ENCODE results near the gene COL18A1. TPM values are rescaled to one million over a fixed set of nuclear protein-coding genes. Genes with fewer than 3 reads are reported as not detected.

The COL18A1 gene
- total RNA-seq, 1 experiment from 2014 or later, result 3.4 TPM

DNA sequence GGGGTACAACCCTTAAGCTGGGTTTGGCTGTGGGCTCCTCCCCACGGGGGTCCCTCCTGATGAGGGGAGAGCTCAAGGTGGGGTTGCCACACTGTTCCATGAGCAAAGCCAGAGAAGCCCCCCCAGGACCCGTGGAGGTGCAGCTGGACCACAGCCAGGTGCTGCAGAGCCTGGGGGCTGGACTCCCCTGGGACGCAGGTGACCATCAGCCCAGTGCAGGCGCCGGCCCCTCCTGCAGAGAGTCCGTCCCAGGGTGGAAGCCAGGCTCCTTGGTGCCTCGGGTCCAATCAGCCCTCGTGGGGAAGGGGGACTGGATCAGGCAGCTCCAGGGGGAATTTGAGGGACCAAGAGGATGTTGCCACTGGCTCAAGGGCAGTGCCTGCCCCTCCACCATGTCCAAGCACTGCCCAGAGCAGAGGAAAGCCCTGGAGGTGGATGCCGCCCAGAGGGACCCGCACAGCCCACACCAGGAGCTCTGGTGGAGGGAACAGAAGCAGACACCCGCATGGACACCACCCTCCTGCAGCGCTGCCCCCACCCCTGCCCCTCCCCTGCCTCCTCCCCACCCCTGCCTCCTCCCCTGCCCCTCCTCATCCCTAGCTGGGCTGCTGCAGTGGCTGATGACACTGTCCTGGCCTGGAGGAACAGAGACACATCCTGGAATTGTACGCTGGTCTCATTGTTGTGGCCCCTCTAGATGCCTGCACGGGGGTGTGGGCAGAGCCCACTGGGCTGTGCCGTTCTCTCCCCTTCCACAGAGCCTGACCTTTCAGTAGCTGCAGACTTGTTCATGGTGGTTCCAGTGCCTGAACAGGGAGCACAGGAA, 30.8 kb upstream of the COL18A1 start:
- BruUV-seq (replicated peaks), result no TSS peak
- ChIA-PET CTCF (interaction anchor here (0.9 kb wide), 1 partner anchor 11 kb away, joined by 3 read pairs; no protein-coding TSS in a partner anchor), POLR2A (interaction anchor here (1.0 kb wide), 1 partner anchor 11 kb away, joined by 3 read pairs; no protein-coding TSS in a partner anchor)
- Mint-ChIP-seq H3K27me3 (ENCODE audit: insufficient read depth, unreplicated experiment) (no peaks in the 10 kb centered on the region), H3K9me3 (ENCODE audit: unreplicated experiment) (no peaks in the 10 kb centered on the region), H3K4me3 (ENCODE audit: unreplicated experiment) (no peak overlapping the region), H3K36me3 (ENCODE audit: insufficient read depth, unreplicated experiment) (peaks cover 8% of the 10 kb centered on the region), H3K4me1 (ENCODE audit: insufficient read depth, unreplicated experiment) (peaks cover 6% of the 10 kb centered on the region), H3K27ac (ENCODE audit: low read depth, unreplicated experiment) (no peak overlapping the region)
- TF ChIP-seq, protein P1, sequence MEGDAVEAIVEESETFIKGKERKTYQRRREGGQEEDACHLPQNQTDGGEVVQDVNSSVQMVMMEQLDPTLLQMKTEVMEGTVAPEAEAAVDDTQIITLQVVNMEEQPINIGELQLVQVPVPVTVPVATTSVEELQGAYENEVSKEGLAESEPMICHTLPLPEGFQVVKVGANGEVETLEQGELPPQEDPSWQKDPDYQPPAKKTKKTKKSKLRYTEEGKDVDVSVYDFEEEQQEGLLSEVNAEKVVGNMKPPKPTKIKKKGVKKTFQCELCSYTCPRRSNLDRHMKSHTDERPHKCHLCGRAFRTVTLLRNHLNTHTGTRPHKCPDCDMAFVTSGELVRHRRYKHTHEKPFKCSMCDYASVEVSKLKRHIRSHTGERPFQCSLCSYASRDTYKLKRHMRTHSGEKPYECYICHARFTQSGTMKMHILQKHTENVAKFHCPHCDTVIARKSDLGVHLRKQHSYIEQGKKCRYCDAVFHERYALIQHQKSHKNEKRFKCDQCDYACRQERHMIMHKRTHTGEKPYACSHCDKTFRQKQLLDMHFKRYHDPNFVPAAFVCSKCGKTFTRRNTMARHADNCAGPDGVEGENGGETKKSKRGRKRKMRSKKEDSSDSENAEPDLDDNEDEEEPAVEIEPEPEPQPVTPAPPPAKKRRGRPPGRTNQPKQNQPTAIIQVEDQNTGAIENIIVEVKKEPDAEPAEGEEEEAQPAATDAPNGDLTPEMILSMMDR (IDR thresholded peaks at IDR 0.05; ENCODE audit: unreplicated experiment), result no peak
- DNase-seq (ENCODE audit: unreplicated experiment), result no peak
- intact Hi-C loops (cut with micrococcal nuclease), result loop anchor here (1.0 kb wide), 1 partner anchor 10 kb away; no protein-coding TSS in a partner anchor

DNA sequence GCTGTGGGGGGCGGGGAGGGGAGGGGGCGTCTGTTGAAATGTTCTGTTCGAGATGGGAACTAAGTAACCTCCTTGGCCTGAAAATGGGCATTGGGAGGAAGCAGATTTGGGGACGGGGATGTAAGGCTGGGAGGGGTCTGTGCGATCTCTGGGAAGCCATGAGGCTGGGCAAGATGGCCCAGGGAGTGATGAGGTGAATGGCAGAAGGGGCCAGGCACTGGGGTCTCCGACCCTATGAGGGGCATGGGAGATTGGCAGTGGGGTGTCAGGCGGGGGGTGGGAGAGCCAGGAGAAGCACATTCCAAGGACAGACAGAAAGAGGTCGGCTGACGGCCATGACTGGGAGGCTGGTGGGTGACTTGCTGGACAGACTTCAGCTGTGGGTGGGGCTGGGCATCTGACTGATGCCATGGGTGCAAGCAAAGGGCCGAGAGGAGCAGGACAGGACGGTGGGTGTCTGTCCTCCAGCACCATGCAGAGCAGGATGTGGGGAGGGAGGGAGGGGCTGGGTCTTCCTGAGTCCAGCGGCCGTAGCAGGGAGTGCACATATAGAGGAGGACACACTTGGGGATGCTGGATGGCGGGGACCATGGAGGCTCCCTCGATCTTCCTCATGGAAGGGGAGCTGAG, 30.0 kb upstream of the COL18A1 start:
- peaks cover under 1% of the 10 kb centered on the region for H3K27me3 Mint-ChIP-seq (ENCODE audit: insufficient read depth, unreplicated experiment)
- POLR2A ChIA-PET, result interaction anchor here (1.0 kb wide), 1 partner anchor 12 kb away, joined by 3 read pairs; no protein-coding TSS in a partner anchor
- BruUV-seq (replicated peaks), result no TSS peak
- DNase-seq (ENCODE audit: unreplicated experiment), result no peak
- peaks cover 8% of the 10 kb centered on the region for H3K36me3 Mint-ChIP-seq (ENCODE audit: insufficient read depth, unreplicated experiment)
- H3K9me3 Mint-ChIP-seq (ENCODE audit: unreplicated experiment), result no peaks in the 10 kb centered on the region
- no peak overlapping the region for H3K27ac Mint-ChIP-seq (ENCODE audit: low read depth, unreplicated experiment)
- TF ChIP-seq, protein P1 (IDR thresholded peaks at IDR 0.05; ENCODE audit: unreplicated experiment), result no peak
- intact Hi-C loops (cut with micrococcal nuclease), result no loop called here
- H3K4me1 Mint-ChIP-seq (ENCODE audit: insufficient read depth, unreplicated experiment), result peaks cover 6% of the 10 kb centered on the region
- no peak overlapping the region for H3K4me3 Mint-ChIP-seq (ENCODE audit: unreplicated experiment)
- CTCF ChIA-PET, result interaction anchor here (0.6 kb wide), 1 partner anchor 24 kb away, joined by 3 read pairs; no protein-coding TSS in a partner anchor

DNA sequence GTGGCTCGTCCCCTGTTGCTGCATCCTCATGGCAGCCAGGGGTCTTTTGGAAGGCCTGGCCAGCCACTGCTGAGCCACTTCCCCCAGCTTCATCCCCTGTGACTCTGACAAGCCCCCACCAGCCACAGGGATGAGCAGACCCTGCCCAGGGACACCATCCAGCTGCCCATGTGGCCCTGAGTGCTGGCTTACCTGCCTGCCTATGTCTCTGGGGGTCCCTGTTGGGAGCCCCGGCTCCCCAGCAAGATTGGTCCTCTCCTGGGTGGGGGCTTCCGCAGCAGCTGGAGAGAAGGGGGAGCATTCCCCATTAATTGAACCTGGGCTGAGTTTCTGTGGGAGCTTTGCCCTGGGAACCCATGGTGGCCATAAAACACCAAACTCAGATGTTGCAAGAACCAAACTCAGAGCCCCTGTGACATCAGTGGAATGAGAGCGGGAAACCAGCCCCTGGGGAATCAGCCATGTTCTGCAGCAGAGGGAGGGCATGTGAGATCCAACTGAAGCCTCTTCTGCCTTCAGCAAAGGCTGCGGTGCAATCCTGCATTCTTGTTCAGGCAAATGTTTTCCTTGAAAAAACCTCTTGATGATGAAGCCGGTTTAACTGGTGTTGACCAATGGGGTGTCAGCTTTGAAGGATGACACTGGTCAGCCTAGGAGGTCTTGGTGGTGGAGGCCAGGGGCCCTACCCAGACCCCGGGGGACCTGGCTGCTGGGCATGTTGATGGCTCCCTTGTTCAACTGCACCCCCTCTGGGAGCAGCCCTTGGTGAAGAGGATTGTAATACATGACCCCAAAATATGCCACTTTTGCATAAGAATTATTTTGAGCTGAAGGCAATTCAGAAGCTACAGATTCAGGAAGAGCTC, 28.3 kb upstream of the COL18A1 start:
- Mint-ChIP-seq H3K27ac (ENCODE audit: low read depth, unreplicated experiment) (no peak overlapping the region), H3K9me3 (ENCODE audit: unreplicated experiment) (no peaks in the 10 kb centered on the region), H3K4me1 (ENCODE audit: insufficient read depth, unreplicated experiment) (peaks cover 6% of the 10 kb centered on the region), H3K36me3 (ENCODE audit: insufficient read depth, unreplicated experiment) (peaks cover 8% of the 10 kb centered on the region), H3K4me3 (ENCODE audit: unreplicated experiment) (no peak overlapping the region), H3K27me3 (ENCODE audit: insufficient read depth, unreplicated experiment) (peaks cover 13% of the 10 kb centered on the region)
- no peak for DNase-seq (ENCODE audit: unreplicated experiment)
- intact Hi-C loops (cut with micrococcal nuclease), result no loop called here
- BruUV-seq (replicated peaks), result no TSS peak
- CTCF ChIA-PET, result interaction anchor here (0.7 kb wide), 2 partner anchors 429 to 510 kb away, joined by 3 read pairs; no protein-coding TSS in a partner anchor
- POLR2A ChIA-PET, result interaction anchor here (0.9 kb wide), 1 partner anchor 10 kb away, joined by 3 read pairs; no protein-coding TSS in a partner anchor
- TF ChIP-seq, protein P1 (IDR thresholded peaks at IDR 0.05; ENCODE audit: unreplicated experiment), result no peak

Data from MCF 10A (cell line).